Body of pancreas (tissue), 4 donors: ENCODE measurements around the gene GOLT1B. TPM values are rescaled to one million over a fixed set of nuclear protein-coding genes. Genes with fewer than 3 reads are reported as not detected.
"Not testable (repeated sequence)": the region's sequence is repeated elsewhere in the genome, so short reads cannot be mapped to it uniquely, and the experiment has no call there.

ENCODE experiments used
- ATAC-seq: fragments of 150-250 bp; one replicate; pipeline ENCODE4 v1.9.1; 2016
- DNase-seq, 4 donors: peaks; one replicate each; pipeline ENCODE4 v3.0.0-alpha.2; 2019
- H3K27ac ChIP-seq, 4 donors: fragments of 200-600 bp; sonication (generic); 1 replicate in 3 of 4; 2 replicates in 1 of 4; pipeline versions ENCODE4 v1.5.1 to v1.6.1; 2016 to 2019; ENCODE audit warnings: mild to moderate bottlenecking in 1 of 4, mixed read lengths in 1 of 4, moderate library complexity in 1 of 4
- H3K27me3 ChIP-seq, 2 donors: fragments of 200-600 bp; sonication (generic); one replicate each; pipeline ENCODE4 v1.6.0; 2016; ENCODE audit warnings: mild to moderate bottlenecking in 1 of 2
- H3K36me3 ChIP-seq, 2 donors: fragments of 200-600 bp; sonication (generic); replicated peaks in 1 of 2; 2 replicates each; pipeline ENCODE4 v1.5.1; 2016; ENCODE audit warnings: low read depth in 2 of 2; ENCODE audit not compliant: insufficient read depth in 1 of 2
- H3K4me1 ChIP-seq: fragments of 200-600 bp; sonication (generic); one replicate; pipeline ENCODE4 v1.6.0; 2016
- H3K4me3 ChIP-seq, 2 donors: fragments of 200-600 bp; sonication (generic); 1 replicate in 1 of 2; 2 replicates in 1 of 2; pipeline ENCODE4 v1.5.1; 2016 to 2019
- H3K9me3 ChIP-seq, 3 donors: fragments of 200-600 bp; sonication (generic); 1 replicate in 2 of 3; 2 replicates in 1 of 3; pipeline ENCODE4 v1.5.1; 2016
- CTCF ChIP-seq, 7 experiments: fragments of 450-650 bp in 4 of 7; fragments of 200-600 bp in 3 of 7; sonication (generic) in 3 of 7; IDR thresholded peaks; one replicate each; pipeline ENCODE4 v1.5.1; 2016 to 2019; ENCODE audit warnings: antibody characterized with exemption in 7 of 7
- POLR2A ChIP-seq, 3 donors: fragments of 450-650 bp; IDR thresholded peaks; one replicate each; pipeline ENCODE4 v1.6.1; 2016; ENCODE audit warnings: antibody characterized with exemption in 3 of 3, mild to moderate bottlenecking in 2 of 3
- WGBS, 2 donors: methylation state at CpG; one replicate each; pipeline ENCODE4 v1.1.5; 2017; 5-methylcytosine and 5-hydroxymethylcytosine counted together
- intact Hi-C: fragments of 100-400 bp; cut with DNase I; formaldehyde crosslinking; loops from one replicate; pipeline ENCODE4 v1.15.1; 2023
- total RNA-seq, 2 donors: library from RNA; depleted of rRNA; stranded (reverse); fragments of >200 nt; gene quantifications; one replicate each; pipeline ENCODE4 v1.1.0, GENCODE V29; 2016

The GOLT1B gene
- total RNA-seq: 10 to 100 TPM; 16.3 to 18.5 TPM

- ATAC-seq (peak; percentile 100), DNase-seq (peak; percentile 93 to 97 (median 94))
- WGBS, 2 donors: 0% methylated on average over 43 to 61 of the region's 61 CpGs
- Histone ChIP-seq H3K9me3 (no peaks in the 10 kb centered on the region), H3K4me3 (peak within 1 kb of the TSS; percentile 83), H3K36me3 (no peaks in the 10 kb centered on the region), H3K4me1 (peaks cover 43% of the 10 kb centered on the region), H3K27ac (peak within 1 kb of the TSS; percentile 63 to 90 (median 85)), H3K27me3 (no peaks in the 10 kb centered on the region)
- intact Hi-C loops: no loop called here
- TF ChIP-seq POLR2A (IDR thresholded peaks at IDR 0.05) (peak; percentile 43 to 82 (median 80)), CTCF (IDR thresholded peaks at IDR 0.05) (no peak)
Measured at GRCh38 chr12:21501258-21502163, at the start of gene GOLT1B, which contains the start of gene RECQL. Gene GOLT1B (plus strand): TSS chr12:21501789. CDS start chr12:21501924, 135 bp downstream. Gene RECQL (minus strand): TSS chr12:21501635. CDS start chr12:21499570, 2,065 bp downstream.

- Histone ChIP-seq H3K27me3 (no peaks in the 10 kb centered on the region), H3K4me1 (no peaks in the 10 kb centered on the region), H3K4me3 (no peak overlapping the region), H3K36me3 (peaks cover 0 to 24% of the 10 kb centered on the region in 2 donors), H3K9me3 (no peaks in the 10 kb centered on the region), H3K27ac (no peak overlapping the region)
- 90 to 98% methylated on average over 4 of the region's 4 CpGs for WGBS, 2 donors
- intact Hi-C loops: no loop called here
- DNase-seq (no peak), ATAC-seq (no peak)
- no peak for TF ChIP-seq POLR2A (IDR thresholded peaks at IDR 0.05)
- TF ChIP-seq CTCF (IDR thresholded peaks at IDR 0.05): no peak
Measured at GRCh38 chr12:21453312-21453852, 48.2 kb upstream of the GOLT1B start.

- Histone ChIP-seq H3K4me3 (no peak overlapping the region), H3K27me3 (no peaks in the 10 kb centered on the region), H3K4me1 (no peaks in the 10 kb centered on the region), H3K9me3 (no peaks in the 10 kb centered on the region), H3K27ac (no peak overlapping the region), H3K36me3 (peaks cover 0 to 27% of the 10 kb centered on the region in 2 donors)
- TF ChIP-seq POLR2A (IDR thresholded peaks at IDR 0.05) (no peak), CTCF (IDR thresholded peaks at IDR 0.05) (no peak)
- 58 to 73% methylated on average over 7 of the region's 7 CpGs for WGBS, 2 donors
- DNase-seq: no peak
- no peak for ATAC-seq
- intact Hi-C loops: no loop called here
Measured at GRCh38 chr12:21456291-21456780, 45.3 kb upstream of the GOLT1B start.

- no peak for TF ChIP-seq POLR2A (IDR thresholded peaks at IDR 0.05)
- TF ChIP-seq CTCF (IDR thresholded peaks at IDR 0.05): no peak
- Histone ChIP-seq H3K27ac (no peak overlapping the region), H3K9me3 (no peaks in the 10 kb centered on the region), H3K4me3 (no peak overlapping the region), H3K4me1 (no peaks in the 10 kb centered on the region), H3K36me3 (peaks cover 0 to 36% of the 10 kb centered on the region in 2 donors), H3K27me3 (no peaks in the 10 kb centered on the region)
- 84 to 90% methylated on average over 2 of the region's 2 CpGs for WGBS, 2 donors
- no peak for DNase-seq
- no peak for ATAC-seq
- intact Hi-C loops: no loop called here
Measured at GRCh38 chr12:21459474-21459873, 42.1 kb upstream of the GOLT1B start.

GRCh38 chr12:21467334-21467733 is 34.3 kb upstream of the GOLT1B start:
- H3K27ac ChIP-seq, H3K9me3 ChIP-seq, intact Hi-C loops, ATAC-seq, H3K27me3 ChIP-seq, H3K4me3 ChIP-seq, DNase-seq: not testable (repeated sequence)
- Histone ChIP-seq H3K36me3 (peaks cover 0 to 11% of the 10 kb centered on the region in 2 donors), H3K4me1 (peaks cover 15% of the 10 kb centered on the region)
- 68 to 75% methylated on average over 2 of the region's 2 CpGs for WGBS, 2 donors
